Prostate gland (tissue), 2 donors: ENCODE data around the gene ATOSB. TPM values are rescaled to one million over a fixed set of nuclear protein-coding genes. Genes with fewer than 3 reads are reported as not detected.

Experiments
- DNase-seq: peaks from one replicate; pipeline ENCODE4 v3.0.0-alpha.2; 2019; ENCODE audit warnings: low spot score
- H3K27ac ChIP-seq, 2 donors: fragments of 200-600 bp; sonication (generic); 2 replicates each; pipeline ENCODE4 v1.5.1; 2017 to 2019
- H3K27me3 ChIP-seq: fragments of 200-600 bp; sonication (generic); replicated peaks from 2 replicates; pipeline ENCODE4 v1.5.1; 2019; ENCODE audit not compliant: insufficient read depth
- H3K36me3 ChIP-seq, 2 donors: fragments of 200-600 bp; sonication (generic); 1 replicate in 1 of 2; 2 replicates in 1 of 2; pipeline versions ENCODE4 v1.5.1 to v1.8.1; 2017 to 2019
- H3K4me1 ChIP-seq: fragments of 200-600 bp; sonication (generic); replicated peaks from 2 replicates; pipeline ENCODE4 v1.5.1; 2019
- H3K4me3 ChIP-seq, 2 donors: fragments of 200-600 bp; sonication (generic); 2 replicates each; pipeline ENCODE4 v1.5.1; 2017 to 2019
- H3K9me3 ChIP-seq: fragments of 200-600 bp; sonication (generic); 2 replicates; pipeline ENCODE4 v1.5.1; 2017
- CTCF ChIP-seq, 4 experiments: fragments of 200-600 bp in 2 of 4; fragments of 450-650 bp in 2 of 4; sonication (generic) in 2 of 4; IDR thresholded peaks; 1 replicate in 3 of 4; 2 replicates in 1 of 4; pipeline ENCODE4 v1.5.1; 2016 to 2019; ENCODE audit warnings: antibody characterized with exemption in 4 of 4, mild to moderate bottlenecking in 2 of 4, moderate library complexity in 2 of 4
- POLR2A ChIP-seq: fragments of 450-650 bp; IDR thresholded peaks from one replicate; pipeline ENCODE4 v1.6.1; 2016; ENCODE audit warnings: antibody characterized with exemption, mild to moderate bottlenecking
- POLR2AphosphoS5 ChIP-seq: sonication (generic); formaldehyde crosslinking; IDR thresholded peaks from one replicate; pipeline ENCODE4 v1.6.1; 2017; ENCODE audit warnings: antibody characterized with exemption
- WGBS: methylation state at CpG from one replicate; pipeline ENCODE4 v1.1.5; 2018; 5-methylcytosine and 5-hydroxymethylcytosine counted together
- intact Hi-C: fragments of 100-400 bp; cut with DNase I; formaldehyde crosslinking; loops from one replicate; pipeline ENCODE4 v1.14.2; 2022
- total RNA-seq, 2 donors: library from RNA; depleted of rRNA; stranded (reverse); fragments of >200 nt; gene quantifications; one replicate each; pipeline ENCODE4 v1.1.0, GENCODE V29; 2016

Gene ATOSB
- total RNA-seq, 2 donors from 2014 or later = 15.9 to 21.3 TPM

- TF ChIP-seq POLR2A = no peak
- no peak for TF ChIP-seq POLR2AphosphoS5
- TF ChIP-seq CTCF (IDR thresholded peaks at IDR 0.05) = no peak
- H3K4me1 ChIP-seq = no peaks in the 10 kb centered on the region
- intact Hi-C loops = no loop called here
- H3K36me3 ChIP-seq = peaks cover 20 to 28% of the 10 kb centered on the region in 2 donors
- no peak overlapping the region for H3K27ac ChIP-seq
- H3K9me3 ChIP-seq = no peaks in the 10 kb centered on the region
- no peak for DNase-seq
- H3K27me3 ChIP-seq = no peaks in the 10 kb centered on the region
- 92% methylated on average over 4 of the region's 4 CpGs for WGBS
- H3K4me3 ChIP-seq = no peak overlapping the region
Observed at GRCh38 chr9:35104586-35104985, 11.1 kb downstream of the ATOSB start.

- Histone ChIP-seq H3K36me3 (peaks cover 20 to 28% of the 10 kb centered on the region in 2 donors), H3K27ac (peak overlapping the region; percentile 76 to 79), H3K4me1 (no peaks in the 10 kb centered on the region), H3K4me3 (peak overlapping the region; percentile 49 to 54), H3K27me3 (no peaks in the 10 kb centered on the region), H3K9me3 (no peaks in the 10 kb centered on the region)
- WGBS = 41% methylated on average over 5 of the region's 5 CpGs
- TF ChIP-seq CTCF (IDR thresholded peaks at IDR 0.05) (no peak), POLR2AphosphoS5 (no peak), POLR2A (no peak)
- intact Hi-C loops = no loop called here
- no peak for DNase-seq
Observed at GRCh38 chr9:35103660-35104191, 11.9 kb downstream of the ATOSB start.

- H3K4me1 ChIP-seq = no peaks in the 10 kb centered on the region
- H3K36me3 ChIP-seq = peaks cover 16 to 23% of the 10 kb centered on the region in 2 donors
- TF ChIP-seq POLR2AphosphoS5 (peak; percentile 97), POLR2A (peak; percentile 49), CTCF (IDR thresholded peaks at IDR 0.05) (peak in 2 of 4 experiments; percentile 15 to 18)
- no peaks in the 10 kb centered on the region for H3K27me3 ChIP-seq
- under 1% methylated on average over 57 of the region's 57 CpGs for WGBS
- H3K9me3 ChIP-seq = no peaks in the 10 kb centered on the region
- H3K27ac ChIP-seq = peak within 1 kb of the TSS; percentile 76 to 79
- intact Hi-C loops = no loop called here
- peak within 1 kb of the TSS; percentile 49 to 54 for H3K4me3 ChIP-seq
- peak; percentile 95 for DNase-seq
Observed at GRCh38 chr9:35102769-35103659, 12.6 kb downstream of the ATOSB start, which contains the start of gene STOML2. Gene STOML2 (minus strand): TSS chr9:35103131. CDS start chr9:35103094, 37 bp downstream.

GRCh38 chr9:35102465-35102768, 13.2 kb downstream of the ATOSB start:
- DNase-seq = no peak
- H3K36me3 ChIP-seq = peaks cover 13 to 20% of the 10 kb centered on the region in 2 donors
- H3K4me1 ChIP-seq = no peaks in the 10 kb centered on the region
- 1% methylated on average over 10 of the region's 10 CpGs for WGBS
- peak overlapping the region; percentile 49 to 54 for H3K4me3 ChIP-seq
- H3K27ac ChIP-seq = peak overlapping the region; percentile 76 to 79
- intact Hi-C loops = no loop called here
- TF ChIP-seq POLR2A (no peak), POLR2AphosphoS5 (no peak), CTCF (IDR thresholded peaks at IDR 0.05) (no peak)
- H3K9me3 ChIP-seq = no peaks in the 10 kb centered on the region
- no peaks in the 10 kb centered on the region for H3K27me3 ChIP-seq
